ENCODE results near the gene YEATS2.

- TF ChIP-seq POLR2A (IDR thresholded peaks at IDR 0.05; ENCODE audit: low read depth, low read length) (no peak), POLR2AphosphoS5 (IDR thresholded peaks at IDR 0.05; ENCODE audit: low read depth, low read length) (no peak)
These were observed 8.7 kb upstream of the YEATS2 start for GRCh38 chr3:183688874-183689273.

Measured in GM12891 (cell line).